Upper lobe of left lung (tissue), 4 donors: ENCODE data around the gene C12orf75.

Experiments
- CTCF ChIP-seq, 6 experiments: fragments of 450-650 bp in 4 of 6; fragments of 200-600 bp in 2 of 6; sonication (generic) in 2 of 6; IDR thresholded peaks; one replicate each; pipeline ENCODE4 v1.5.1; 2016 to 2019; ENCODE audit warnings: antibody characterized with exemption in 6 of 6
- EP300 ChIP-seq, 4 donors: sonication (generic); formaldehyde crosslinking; IDR thresholded peaks; one replicate each; pipeline ENCODE4 v1.5.1; 2017; ENCODE audit warnings: antibody characterized with exemption in 4 of 4, control low read depth in 2 of 4
- POLR2A ChIP-seq, 4 donors: fragments of 450-650 bp; IDR thresholded peaks; one replicate each; pipeline ENCODE4 v1.5.1; 2016 to 2017; ENCODE audit warnings: antibody characterized with exemption in 4 of 4, mild to moderate bottlenecking in 2 of 4
- POLR2AphosphoS5 ChIP-seq, 2 donors: sonication (generic); formaldehyde crosslinking; IDR thresholded peaks; one replicate each; pipeline ENCODE4 v1.5.1; 2017; ENCODE audit warnings: antibody characterized with exemption in 2 of 2

GRCh38 chr12:105317942-105318621 is 12.4 kb upstream of the C12orf75 start:
- no peak for TF ChIP-seq CTCF (IDR thresholded peaks at IDR 0.05)
- no peak for TF ChIP-seq POLR2A (IDR thresholded peaks at IDR 0.05)
- TF ChIP-seq POLR2AphosphoS5 (IDR thresholded peaks at IDR 0.05), result no peak
- TF ChIP-seq EP300 (IDR thresholded peaks at IDR 0.05), result no peak
